Tibial artery (tissue), 4 donors: ENCODE results near the gene ELF5.

ENCODE experiments used
- DNase-seq, 2 donors: peaks; one replicate each; pipeline ENCODE4 v3.0.0-alpha.2; 2019
- H3K27ac ChIP-seq, 2 donors: fragments of 200-600 bp; sonication (generic) in 1 of 2; 1 replicate in 1 of 2; 2 replicates in 1 of 2; pipeline ENCODE4 v1.5.1; 2018 to 2019; ENCODE audit warnings: mild to moderate bottlenecking in 1 of 2
- H3K27me3 ChIP-seq, 2 donors: fragments of 200-600 bp; sonication (generic) in 1 of 2; one replicate each; pipeline versions ENCODE4 v1.5.1 to v1.6.0; 2016 to 2019
- H3K36me3 ChIP-seq, 3 donors: fragments of 200-600 bp; sonication (generic) in 2 of 3; one replicate each; pipeline ENCODE4 v1.5.1; 2016 to 2019; ENCODE audit warnings: mild to moderate bottlenecking in 2 of 3
- H3K4me1 ChIP-seq, 4 donors: fragments of 200-600 bp; sonication (generic) in 2 of 4; 1 replicate in 3 of 4; 2 replicates in 1 of 4; pipeline ENCODE4 v1.5.1; 2016 to 2019
- H3K4me3 ChIP-seq, 2 donors: fragments of 200-600 bp; sonication (generic) in 1 of 2; 1 replicate in 1 of 2; 2 replicates in 1 of 2; pipeline ENCODE4 v1.5.1; 2018 to 2019; ENCODE audit warnings: mild to moderate bottlenecking in 2 of 2
- H3K9me3 ChIP-seq, 3 donors: fragments of 200-600 bp; sonication (generic) in 1 of 3; one replicate each; pipeline ENCODE4 v1.5.1; 2016 to 2019
- CTCF ChIP-seq, 2 experiments: fragments of 200-600 bp in 1 of 2; fragments of 450-650 bp in 1 of 2; IDR thresholded peaks; one replicate each; pipeline ENCODE4 v1.5.1; 2017 to 2019; ENCODE audit warnings: antibody characterized with exemption in 2 of 2, mild to moderate bottlenecking in 1 of 2, moderate library complexity in 1 of 2
- intact Hi-C: fragments of 100-400 bp; cut with DNase I; formaldehyde crosslinking; loops from one replicate; pipeline ENCODE4 v1.15.0; 2023; ENCODE audit warnings: low total_unique reads

ELF5 gene

GRCh38 chr11:34461215-34461614 lies 52.4 kb downstream of the ELF5 start:
- peaks cover 86 to 98% (median 87%) of the 10 kb centered on the region in 3 donors for H3K36me3 ChIP-seq
- H3K9me3 ChIP-seq, result peaks cover 0 to 6% (median 0%) of the 10 kb centered on the region in 3 donors
- no peak overlapping the region for H3K27ac ChIP-seq
- no peaks in the 10 kb centered on the region for H3K27me3 ChIP-seq
- DNase-seq, result no peak
- intact Hi-C loops, result no loop called here
- no peaks in the 10 kb centered on the region for H3K4me1 ChIP-seq
- no peak overlapping the region for H3K4me3 ChIP-seq
- no peak for TF ChIP-seq CTCF (IDR thresholded peaks at IDR 0.05)

- Histone ChIP-seq H3K4me1 (no peaks in the 10 kb centered on the region), H3K27ac (no peak overlapping the region), H3K27me3 (no peaks in the 10 kb centered on the region), H3K9me3 (no peaks in the 10 kb centered on the region), H3K4me3 (no peak overlapping the region), H3K36me3 (peaks cover 86 to 97% (median 87%) of the 10 kb centered on the region in 3 donors)
- intact Hi-C loops, result no loop called here
- TF ChIP-seq CTCF (IDR thresholded peaks at IDR 0.05), result no peak
- DNase-seq, result no peak
Observed at GRCh38 chr11:34460278-34460677, 53.3 kb downstream of the ELF5 start.

GRCh38 chr11:34459507-34460162 lies 54.0 kb downstream of the ELF5 start:
- Histone ChIP-seq H3K36me3 (peaks cover 86 to 96% (median 87%) of the 10 kb centered on the region in 3 donors), H3K27ac (no peak overlapping the region), H3K4me3 (no peak overlapping the region), H3K27me3 (no peaks in the 10 kb centered on the region), H3K4me1 (no peaks in the 10 kb centered on the region), H3K9me3 (no peaks in the 10 kb centered on the region)
- no peak for TF ChIP-seq CTCF (IDR thresholded peaks at IDR 0.05)
- DNase-seq, result no peak
- intact Hi-C loops, result no loop called here

- DNase-seq, result no peak
- no peaks in the 10 kb centered on the region for H3K9me3 ChIP-seq
- H3K36me3 ChIP-seq, result peaks cover 86 to 96% (median 87%) of the 10 kb centered on the region in 3 donors
- intact Hi-C loops, result no loop called here
- no peaks in the 10 kb centered on the region for H3K4me1 ChIP-seq
- no peak for TF ChIP-seq CTCF (IDR thresholded peaks at IDR 0.05)
- H3K27ac ChIP-seq, result no peak overlapping the region
- H3K27me3 ChIP-seq, result no peaks in the 10 kb centered on the region
- H3K4me3 ChIP-seq, result no peak overlapping the region
Observed at GRCh38 chr11:34458525-34458924, 55.1 kb downstream of the ELF5 start.

GRCh38 chr11:34457607-34458006 lies 56.0 kb downstream of the ELF5 start:
- Histone ChIP-seq H3K36me3 (peaks cover 85 to 96% (median 87%) of the 10 kb centered on the region in 3 donors), H3K27me3 (no peaks in the 10 kb centered on the region), H3K27ac (no peak overlapping the region), H3K4me3 (no peak overlapping the region), H3K9me3 (no peaks in the 10 kb centered on the region), H3K4me1 (no peaks in the 10 kb centered on the region)
- intact Hi-C loops, result no loop called here
- TF ChIP-seq CTCF (IDR thresholded peaks at IDR 0.05), result no peak
- no peak for DNase-seq
